Left ventricle myocardium inferior (tissue), 1 donor: ENCODE data around the gene PODXL2. TPM values are rescaled to one million over a fixed set of nuclear protein-coding genes. Genes with fewer than 3 reads are reported as not detected.

Source experiments
- DNase-seq: peaks from one replicate; pipeline ENCODE4 v3.0.0-alpha.2; 2020
- H3K27ac ChIP-seq: fragments of 200-600 bp; replicated peaks from 2 replicates; pipeline ENCODE4 v1.8.0; 2021
- H3K27me3 ChIP-seq: fragments of 200-600 bp; 2 replicates; pipeline ENCODE4 v1.8.0; 2021; ENCODE audit warnings: low read depth
- H3K36me3 ChIP-seq: fragments of 200-600 bp; 2 replicates; pipeline ENCODE4 v1.8.0; 2021
- H3K4me1 ChIP-seq: fragments of 200-600 bp; 2 replicates; pipeline ENCODE4 v1.8.0; 2021
- H3K4me3 ChIP-seq: fragments of 200-600 bp; 2 replicates; pipeline ENCODE4 v1.8.0; 2021; ENCODE audit warnings: mild to moderate bottlenecking, moderate library complexity
- H3K9me3 ChIP-seq: fragments of 200-600 bp; replicated peaks from 2 replicates; pipeline ENCODE4 v1.8.0; 2021
- intact Hi-C: fragments of 100-400 bp; cut with micrococcal nuclease; formaldehyde crosslinking; loops from one replicate; pipeline ENCODE4 v1.11.0; 2022
- total RNA-seq: library from RNA; stranded (reverse); fragmentation: NEBNext Ultra II Directional; extraction: Animal tissue kit (Norgen Biotek cat#: 25700); gene quantifications from one replicate; pipeline ENCODE4 v1.2.1, GENCODE V29; 2021
- TF ChIP-seq, protein P1 (sequence below): fragments of 200-600 bp; IDR thresholded peaks from 2 replicates; pipeline ENCODE4 v1.8.0; 2021; ENCODE audit warnings: antibody characterized with exemption, mild to moderate bottlenecking, borderline replicate concordance
- donor health status: DM: no; HTN: yes; CAD: no; lungs with severe emphysema.

The PODXL2 gene
- total RNA-seq, 1 donor from 2014 or later: 1.7 TPM

DNA sequence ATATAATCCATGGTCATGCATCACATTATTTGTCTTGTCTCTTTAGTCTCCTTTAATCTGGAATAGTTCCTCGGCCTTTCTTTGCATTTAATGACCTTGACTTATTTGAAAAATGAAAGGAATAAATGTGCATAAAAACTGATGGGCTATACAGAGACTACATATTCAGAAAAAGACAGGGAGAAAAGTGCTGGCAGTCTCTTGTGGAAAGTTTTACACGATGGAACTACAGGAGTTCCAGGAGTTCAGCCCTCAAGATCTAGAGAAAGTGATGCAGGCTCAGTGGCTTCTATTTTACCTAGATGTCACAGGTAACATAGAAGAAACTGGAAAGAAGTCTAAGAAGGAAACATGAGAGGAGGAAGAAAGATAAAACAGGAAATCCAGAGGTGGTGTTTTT, 36.2 kb downstream of the PODXL2 start:
- Histone ChIP-seq H3K4me3 (no peak overlapping the region), H3K27me3 (no peaks in the 10 kb centered on the region), H3K27ac (no peak overlapping the region), H3K36me3 (no peaks in the 10 kb centered on the region), H3K9me3 (no peaks in the 10 kb centered on the region), H3K4me1 (no peaks in the 10 kb centered on the region)
- TF ChIP-seq, protein P1, sequence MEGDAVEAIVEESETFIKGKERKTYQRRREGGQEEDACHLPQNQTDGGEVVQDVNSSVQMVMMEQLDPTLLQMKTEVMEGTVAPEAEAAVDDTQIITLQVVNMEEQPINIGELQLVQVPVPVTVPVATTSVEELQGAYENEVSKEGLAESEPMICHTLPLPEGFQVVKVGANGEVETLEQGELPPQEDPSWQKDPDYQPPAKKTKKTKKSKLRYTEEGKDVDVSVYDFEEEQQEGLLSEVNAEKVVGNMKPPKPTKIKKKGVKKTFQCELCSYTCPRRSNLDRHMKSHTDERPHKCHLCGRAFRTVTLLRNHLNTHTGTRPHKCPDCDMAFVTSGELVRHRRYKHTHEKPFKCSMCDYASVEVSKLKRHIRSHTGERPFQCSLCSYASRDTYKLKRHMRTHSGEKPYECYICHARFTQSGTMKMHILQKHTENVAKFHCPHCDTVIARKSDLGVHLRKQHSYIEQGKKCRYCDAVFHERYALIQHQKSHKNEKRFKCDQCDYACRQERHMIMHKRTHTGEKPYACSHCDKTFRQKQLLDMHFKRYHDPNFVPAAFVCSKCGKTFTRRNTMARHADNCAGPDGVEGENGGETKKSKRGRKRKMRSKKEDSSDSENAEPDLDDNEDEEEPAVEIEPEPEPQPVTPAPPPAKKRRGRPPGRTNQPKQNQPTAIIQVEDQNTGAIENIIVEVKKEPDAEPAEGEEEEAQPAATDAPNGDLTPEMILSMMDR: no peak
- no peak for DNase-seq
- intact Hi-C loops: no loop called here

DNA sequence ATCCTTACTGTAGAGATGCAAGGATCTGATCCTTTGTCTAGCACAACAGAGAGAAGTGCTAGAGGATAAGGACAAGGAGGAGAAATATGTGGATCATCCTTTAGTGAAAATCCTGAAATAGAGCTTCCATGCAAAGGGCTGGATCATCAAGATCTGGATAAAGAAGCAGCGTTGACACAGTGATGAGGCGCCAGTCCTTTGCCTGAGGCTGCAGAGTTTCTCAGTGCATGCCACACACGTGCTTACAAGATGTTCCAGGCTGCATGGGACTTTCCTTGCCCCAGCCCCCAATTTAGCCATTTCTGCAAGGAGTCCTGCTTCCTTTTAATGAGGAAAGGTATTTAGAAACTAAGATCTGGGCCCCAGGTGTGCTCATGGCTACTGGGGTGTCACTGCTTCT, 36.6 kb downstream of the PODXL2 start:
- intact Hi-C loops: no loop called here
- no peak for DNase-seq
- no peak overlapping the region for H3K27ac ChIP-seq
- TF ChIP-seq, protein P1: no peak
- no peaks in the 10 kb centered on the region for H3K36me3 ChIP-seq
- no peaks in the 10 kb centered on the region for H3K9me3 ChIP-seq
- H3K27me3 ChIP-seq: no peaks in the 10 kb centered on the region
- no peaks in the 10 kb centered on the region for H3K4me1 ChIP-seq
- no peak overlapping the region for H3K4me3 ChIP-seq

DNA sequence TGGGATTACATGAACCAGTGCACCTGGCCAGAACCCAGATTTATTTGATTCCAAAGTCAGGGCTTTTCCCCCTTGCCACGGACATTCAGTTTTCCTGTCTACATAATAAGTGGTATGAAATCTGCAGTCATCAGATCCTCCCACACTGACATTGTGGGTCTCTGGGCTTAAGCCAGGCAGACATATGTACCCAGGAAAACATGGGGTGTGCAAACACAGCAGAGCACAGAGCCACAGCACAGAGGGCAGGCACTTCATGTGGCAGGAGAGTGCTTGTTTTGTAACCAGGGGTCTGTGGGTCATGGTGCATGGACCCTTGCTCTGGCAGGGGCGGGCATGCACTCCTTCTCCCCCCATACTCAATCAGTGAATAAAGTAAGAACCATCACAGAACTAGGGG, 37.7 kb downstream of the PODXL2 start:
- Histone ChIP-seq H3K36me3 (no peaks in the 10 kb centered on the region), H3K9me3 (no peaks in the 10 kb centered on the region), H3K4me1 (peaks cover 3% of the 10 kb centered on the region), H3K27ac (no peak overlapping the region), H3K4me3 (no peak overlapping the region), H3K27me3 (no peaks in the 10 kb centered on the region)
- TF ChIP-seq, protein P1: no peak
- no peak for DNase-seq
- intact Hi-C loops: no loop called here

DNA sequence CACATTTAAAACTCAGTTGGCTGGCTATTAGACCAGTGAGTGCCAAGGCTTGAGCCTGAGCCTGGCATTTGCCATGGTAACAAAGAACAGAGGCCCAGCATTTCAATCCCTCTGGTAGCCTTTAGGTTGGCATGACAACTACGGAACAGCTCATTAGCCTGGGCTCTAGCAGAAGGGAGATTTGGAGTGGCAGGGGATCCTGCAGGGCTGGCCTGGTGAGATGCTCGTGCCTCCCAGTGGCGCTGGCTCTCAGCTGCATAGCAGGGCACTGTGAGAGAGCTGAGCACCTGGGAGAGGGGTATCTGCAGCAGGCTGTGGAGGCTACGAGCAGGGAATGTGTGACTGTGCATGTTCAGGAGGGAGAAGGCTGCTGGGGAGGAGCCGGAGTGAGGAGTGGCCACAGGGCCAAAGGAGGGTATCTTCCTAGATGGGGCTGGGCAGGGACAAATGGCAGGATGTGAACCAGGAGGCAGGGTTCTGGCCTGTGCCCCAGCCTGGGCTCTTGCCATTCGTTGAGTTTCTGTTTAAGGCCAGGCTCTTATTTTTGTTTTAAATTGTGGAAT, 38.2 kb downstream of the PODXL2 start:
- Histone ChIP-seq H3K9me3 (no peaks in the 10 kb centered on the region), H3K4me3 (no peak overlapping the region), H3K27ac (no peak overlapping the region), H3K36me3 (no peaks in the 10 kb centered on the region), H3K27me3 (no peaks in the 10 kb centered on the region), H3K4me1 (peaks cover 8% of the 10 kb centered on the region)
- TF ChIP-seq, protein P1: no peak
- DNase-seq: no peak
- intact Hi-C loops: no loop called here

DNA sequence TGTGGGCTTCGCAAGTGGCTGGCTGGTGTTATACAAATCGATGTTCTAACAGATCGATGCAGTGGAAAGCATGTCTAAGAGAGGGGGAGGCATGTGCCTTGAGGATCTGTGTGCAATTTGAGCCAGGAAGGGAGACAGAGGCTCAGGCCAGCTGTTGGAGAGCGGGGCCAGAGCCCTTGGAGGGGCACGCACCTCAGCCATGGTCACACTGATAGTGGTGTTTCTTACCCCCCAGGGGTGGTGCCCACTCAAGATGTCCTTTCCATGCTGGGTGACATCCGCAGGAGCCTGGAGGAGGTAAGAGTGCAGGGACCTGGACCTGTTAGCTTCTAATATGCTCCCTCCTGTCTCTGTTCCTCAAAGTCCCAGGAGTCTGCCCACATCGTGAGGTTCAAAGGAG, 39.9 kb downstream of the PODXL2 start:
- Histone ChIP-seq H3K9me3 (no peaks in the 10 kb centered on the region), H3K27ac (no peak overlapping the region), H3K4me1 (peaks cover 23% of the 10 kb centered on the region), H3K27me3 (no peaks in the 10 kb centered on the region), H3K4me3 (no peak overlapping the region), H3K36me3 (no peaks in the 10 kb centered on the region)
- intact Hi-C loops: no loop called here
- DNase-seq: no peak
- TF ChIP-seq, protein P1: no peak
